C4-2B (cell line): ENCODE data around the gene LDB2.

Experiments
- ZFX ChIP-seq: fragments of 450-650 bp; IDR thresholded peaks from 2 replicates; pipeline ENCODE4 v1.6.1; 2017
- TF ChIP-seq, protein P1 (sequence below): fragments of 450-650 bp; conservative IDR thresholded peaks from 2 replicates; pipeline ENCODE4 v1.5.1; 2017; ENCODE audit warnings: mild to moderate bottlenecking

- TF ChIP-seq, protein P1, sequence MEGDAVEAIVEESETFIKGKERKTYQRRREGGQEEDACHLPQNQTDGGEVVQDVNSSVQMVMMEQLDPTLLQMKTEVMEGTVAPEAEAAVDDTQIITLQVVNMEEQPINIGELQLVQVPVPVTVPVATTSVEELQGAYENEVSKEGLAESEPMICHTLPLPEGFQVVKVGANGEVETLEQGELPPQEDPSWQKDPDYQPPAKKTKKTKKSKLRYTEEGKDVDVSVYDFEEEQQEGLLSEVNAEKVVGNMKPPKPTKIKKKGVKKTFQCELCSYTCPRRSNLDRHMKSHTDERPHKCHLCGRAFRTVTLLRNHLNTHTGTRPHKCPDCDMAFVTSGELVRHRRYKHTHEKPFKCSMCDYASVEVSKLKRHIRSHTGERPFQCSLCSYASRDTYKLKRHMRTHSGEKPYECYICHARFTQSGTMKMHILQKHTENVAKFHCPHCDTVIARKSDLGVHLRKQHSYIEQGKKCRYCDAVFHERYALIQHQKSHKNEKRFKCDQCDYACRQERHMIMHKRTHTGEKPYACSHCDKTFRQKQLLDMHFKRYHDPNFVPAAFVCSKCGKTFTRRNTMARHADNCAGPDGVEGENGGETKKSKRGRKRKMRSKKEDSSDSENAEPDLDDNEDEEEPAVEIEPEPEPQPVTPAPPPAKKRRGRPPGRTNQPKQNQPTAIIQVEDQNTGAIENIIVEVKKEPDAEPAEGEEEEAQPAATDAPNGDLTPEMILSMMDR, result no peak
- TF ChIP-seq ZFX, result no peak
Measured at GRCh38 chr4:16659079-16659478, 239.4 kb downstream of the LDB2 start.
